Thyroid gland (tissue), 4 donors: Measurements from ENCODE around the gene EPHA2.

Experiments used
- POLR2A ChIP-seq, 2 donors: fragments of 450-650 bp; IDR thresholded peaks; one replicate each; pipeline ENCODE4 v1.6.1; 2017; ENCODE audit warnings: antibody characterized with exemption in 2 of 2, mild to moderate bottlenecking in 2 of 2, moderate library complexity in 1 of 2
- TF ChIP-seq, protein P1 (sequence below), 6 experiments: fragments of 200-600 bp in 3 of 6; fragments of 450-650 bp in 3 of 6; sonication (generic) in 3 of 6; IDR thresholded peaks; one replicate each; pipeline ENCODE4 v1.5.1; 2016 to 2019; ENCODE audit warnings: antibody characterized with exemption in 6 of 6, mild to moderate bottlenecking in 2 of 6, inconsistent platforms in 1 of 6, moderate library complexity in 1 of 6

DNA sequence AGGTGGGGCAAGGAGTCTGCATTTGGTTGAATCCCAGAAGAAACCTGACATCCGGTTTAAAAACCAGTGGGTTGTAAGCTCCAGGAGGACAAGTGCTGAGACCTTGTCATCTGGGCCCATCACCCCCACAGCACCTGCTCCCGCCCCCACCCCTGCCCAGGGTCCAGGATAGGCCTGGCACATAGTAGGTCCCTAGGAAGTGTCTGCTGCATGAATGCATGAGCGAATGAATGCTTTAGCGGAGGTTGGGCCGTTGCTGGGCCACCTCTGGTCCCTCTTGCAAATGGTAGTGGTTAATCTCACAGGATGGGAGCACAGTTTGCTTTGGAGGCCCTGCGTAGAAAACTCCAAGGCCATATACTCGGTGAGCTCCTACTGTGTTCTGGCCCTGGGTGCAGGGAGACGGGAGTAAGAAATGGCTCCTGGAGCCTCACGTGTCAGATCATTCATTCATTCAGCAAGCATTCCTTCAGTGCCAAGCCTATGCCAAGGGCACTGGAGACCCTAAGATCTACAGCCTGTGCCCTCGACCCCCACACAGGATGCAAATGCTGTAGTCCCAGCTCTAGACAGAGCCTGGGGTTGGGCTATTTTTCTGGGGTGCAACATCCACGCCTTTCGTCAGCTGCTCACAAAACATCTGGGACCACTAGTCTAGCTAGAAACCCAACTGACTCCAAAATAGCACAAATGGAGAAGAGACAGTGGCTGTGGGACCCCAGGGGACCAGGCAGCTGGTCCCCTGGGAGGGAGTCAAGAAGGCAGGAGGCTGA lies 28.9 kb downstream of the EPHA2 start:
- TF ChIP-seq, protein P1, sequence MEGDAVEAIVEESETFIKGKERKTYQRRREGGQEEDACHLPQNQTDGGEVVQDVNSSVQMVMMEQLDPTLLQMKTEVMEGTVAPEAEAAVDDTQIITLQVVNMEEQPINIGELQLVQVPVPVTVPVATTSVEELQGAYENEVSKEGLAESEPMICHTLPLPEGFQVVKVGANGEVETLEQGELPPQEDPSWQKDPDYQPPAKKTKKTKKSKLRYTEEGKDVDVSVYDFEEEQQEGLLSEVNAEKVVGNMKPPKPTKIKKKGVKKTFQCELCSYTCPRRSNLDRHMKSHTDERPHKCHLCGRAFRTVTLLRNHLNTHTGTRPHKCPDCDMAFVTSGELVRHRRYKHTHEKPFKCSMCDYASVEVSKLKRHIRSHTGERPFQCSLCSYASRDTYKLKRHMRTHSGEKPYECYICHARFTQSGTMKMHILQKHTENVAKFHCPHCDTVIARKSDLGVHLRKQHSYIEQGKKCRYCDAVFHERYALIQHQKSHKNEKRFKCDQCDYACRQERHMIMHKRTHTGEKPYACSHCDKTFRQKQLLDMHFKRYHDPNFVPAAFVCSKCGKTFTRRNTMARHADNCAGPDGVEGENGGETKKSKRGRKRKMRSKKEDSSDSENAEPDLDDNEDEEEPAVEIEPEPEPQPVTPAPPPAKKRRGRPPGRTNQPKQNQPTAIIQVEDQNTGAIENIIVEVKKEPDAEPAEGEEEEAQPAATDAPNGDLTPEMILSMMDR (IDR thresholded peaks at IDR 0.05) = no peak
- no peak for TF ChIP-seq POLR2A (IDR thresholded peaks at IDR 0.05)
